ENCODE data around the gene YIPF3. TPM values are rescaled to one million over a fixed set of nuclear protein-coding genes. Genes with fewer than 3 reads are reported as not detected.

YIPF3 gene
- total and polyA plus RNA-seq, 9 of the 15 experiments (the other 6 are each of a cell fraction or from before 2014, with no cell fraction given): 27.5 to 75.3 (median 57.6) TPM

DNA sequence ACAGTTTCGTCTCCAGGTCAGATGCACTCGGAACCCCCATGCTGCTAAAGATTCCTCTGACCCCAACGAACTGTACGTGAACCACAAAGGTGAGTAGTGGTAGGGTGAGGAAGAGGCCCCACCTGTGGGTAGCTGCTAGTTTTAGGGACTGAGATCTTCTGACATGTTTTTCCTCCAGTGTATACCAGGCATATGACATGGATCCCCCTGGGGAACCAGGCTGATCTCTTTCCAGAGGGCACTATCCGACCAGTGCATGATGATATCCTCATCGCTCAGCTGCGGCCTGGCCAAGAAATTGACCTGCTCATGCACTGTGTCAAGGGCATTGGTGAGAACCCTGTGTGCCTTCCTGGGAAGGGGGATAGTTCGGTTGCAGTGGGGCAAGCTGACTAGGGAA, 3.4 kb upstream of the YIPF3 start (continued):
- TF ChIP-seq POLR2B (IDR thresholded peaks at IDR 0.05; ENCODE audit: low read depth, partially characterized antibody) (peak; percentile 39), POLR2AphosphoS2 (IDR thresholded peaks at IDR 0.05; ENCODE audit: low read length) (peak; percentile 85), ZBTB2 (IDR thresholded peaks at IDR 0.05) (no peak), HMBOX1 (IDR thresholded peaks at IDR 0.05) (no peak), CSDE1 (IDR thresholded peaks at IDR 0.05) (no peak), POLR2A (conservative IDR thresholded peaks at IDR 0.05) (peak; percentile 70), ARID4B (CRISPR knock-in tag; IDR thresholded peaks at IDR 0.05) (no peak), TRIM25 (IDR thresholded peaks at IDR 0.05; ENCODE audit: borderline replicate concordance) (no peak)
- TF ChIP-seq, protein P1, sequence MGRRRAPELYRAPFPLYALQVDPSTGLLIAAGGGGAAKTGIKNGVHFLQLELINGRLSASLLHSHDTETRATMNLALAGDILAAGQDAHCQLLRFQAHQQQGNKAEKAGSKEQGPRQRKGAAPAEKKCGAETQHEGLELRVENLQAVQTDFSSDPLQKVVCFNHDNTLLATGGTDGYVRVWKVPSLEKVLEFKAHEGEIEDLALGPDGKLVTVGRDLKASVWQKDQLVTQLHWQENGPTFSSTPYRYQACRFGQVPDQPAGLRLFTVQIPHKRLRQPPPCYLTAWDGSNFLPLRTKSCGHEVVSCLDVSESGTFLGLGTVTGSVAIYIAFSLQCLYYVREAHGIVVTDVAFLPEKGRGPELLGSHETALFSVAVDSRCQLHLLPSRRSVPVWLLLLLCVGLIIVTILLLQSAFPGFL (CRISPR knock-in tag; IDR thresholded peaks at IDR 0.05): no peak
